ENCODE results near the gene WDR74. TPM values are rescaled to one million over a fixed set of nuclear protein-coding genes. Genes with fewer than 3 reads are reported as not detected.

WDR74 gene
- total and polyA plus RNA-seq, 9 of the 15 experiments (the other 6 are each of a cell fraction or from before 2014, with no cell fraction given), result 32.7 to 210 (median 114) TPM

DNA sequence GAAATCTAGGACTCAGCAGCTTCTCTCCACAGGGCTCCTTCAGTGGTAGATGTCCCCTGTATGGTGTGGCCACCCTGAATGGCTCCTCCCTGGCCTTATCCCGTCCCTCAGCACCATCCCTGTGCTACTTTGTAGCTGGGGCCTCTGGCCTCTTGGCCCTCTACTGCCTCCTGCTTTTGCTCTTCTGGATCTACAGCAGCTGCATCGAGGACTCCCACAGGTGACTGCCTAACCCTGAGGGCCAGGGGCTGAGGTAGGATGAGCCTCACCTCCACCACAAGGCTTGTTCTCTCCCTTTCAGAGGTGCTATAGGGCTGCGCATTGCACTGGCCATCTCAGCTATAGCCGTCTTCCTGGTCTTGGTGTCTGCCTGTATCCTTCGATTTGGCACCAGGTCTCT, 50.4 kb downstream of the WDR74 start:
- Histone ChIP-seq H4K20me1 (replicated peaks; ENCODE audit: control insufficient read depth, insufficient read depth, low read length) (no peaks in the 10 kb centered on the region), H3K36me3 (ENCODE audit: control insufficient read depth, insufficient read depth, low read length) (peaks cover 57% of the 10 kb centered on the region), H2AFZ (ENCODE audit: low read depth, low read length) (no peak overlapping the region), H3K79me2 (ENCODE audit: control insufficient read depth, insufficient read depth, low read length) (peaks cover 57% of the 10 kb centered on the region), H3K27me3 (ENCODE audit: control insufficient read depth in 2 of 2, insufficient read depth in 2 of 2, low read length in 2 of 2) (no peaks in the 10 kb centered on the region), H3K4me1 (replicated peaks in 1 of 2; ENCODE audit: control insufficient read depth in 2 of 2, insufficient read depth in 2 of 2, low read length in 2 of 2) (peaks cover 31 to 32% of the 10 kb centered on the region in 2 experiments), H3K9ac (ENCODE audit: insufficient read depth in 1 of 2, low read depth in 2 of 2, low read length in 2 of 2) (peak overlapping the region in 1 of 2 experiments; percentile 46; a peak in 3 of 4 replicates), H3K4me2 (ENCODE audit: insufficient read depth, low read length) (peak overlapping the region; percentile 92), H3K9me1 (ENCODE audit: control insufficient read depth, insufficient read depth, low read length) (no peaks in the 10 kb centered on the region), H3K9me3 (replicated peaks; ENCODE audit: control insufficient read depth, insufficient read depth, low read depth, low read length) (no peaks in the 10 kb centered on the region), H3K27ac (ENCODE audit: extremely low read depth, low read depth, low read length) (peak overlapping the region; percentile 39; the same call in 2 of the 3 replicates), H3K4me3 (0 out of 2 replicates have a peak overlapping the region, but pooled peaks have one; percentile 82)
- TF ChIP-seq HNRNPUL1 (IDR thresholded peaks at IDR 0.05; ENCODE audit: low read length), result no peak
- TF ChIP-seq, protein P1, sequence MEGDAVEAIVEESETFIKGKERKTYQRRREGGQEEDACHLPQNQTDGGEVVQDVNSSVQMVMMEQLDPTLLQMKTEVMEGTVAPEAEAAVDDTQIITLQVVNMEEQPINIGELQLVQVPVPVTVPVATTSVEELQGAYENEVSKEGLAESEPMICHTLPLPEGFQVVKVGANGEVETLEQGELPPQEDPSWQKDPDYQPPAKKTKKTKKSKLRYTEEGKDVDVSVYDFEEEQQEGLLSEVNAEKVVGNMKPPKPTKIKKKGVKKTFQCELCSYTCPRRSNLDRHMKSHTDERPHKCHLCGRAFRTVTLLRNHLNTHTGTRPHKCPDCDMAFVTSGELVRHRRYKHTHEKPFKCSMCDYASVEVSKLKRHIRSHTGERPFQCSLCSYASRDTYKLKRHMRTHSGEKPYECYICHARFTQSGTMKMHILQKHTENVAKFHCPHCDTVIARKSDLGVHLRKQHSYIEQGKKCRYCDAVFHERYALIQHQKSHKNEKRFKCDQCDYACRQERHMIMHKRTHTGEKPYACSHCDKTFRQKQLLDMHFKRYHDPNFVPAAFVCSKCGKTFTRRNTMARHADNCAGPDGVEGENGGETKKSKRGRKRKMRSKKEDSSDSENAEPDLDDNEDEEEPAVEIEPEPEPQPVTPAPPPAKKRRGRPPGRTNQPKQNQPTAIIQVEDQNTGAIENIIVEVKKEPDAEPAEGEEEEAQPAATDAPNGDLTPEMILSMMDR (IDR thresholded peaks at IDR 0.05 in 2 of 3, conservative IDR thresholded peaks at IDR 0.05 in 1 of 3; ENCODE audit: insufficient read depth in 2 of 3, low read depth in 1 of 3, low read length in 3 of 3), result peak; percentile 20 to 31 (median 25); a peak in 3 of 6 replicates
- 0 out of 2 replicates have a peak, but pooled peaks have one; percentile 17 for TF ChIP-seq POLR2A (conservative IDR thresholded peaks at IDR 0.05)
- TF ChIP-seq SMAD2 (IDR thresholded peaks at IDR 0.05; ENCODE audit: low read depth, low read length), result no peak
- TF ChIP-seq ZNF224 (CRISPR knock-in tag; IDR thresholded peaks at IDR 0.05), result no peak
- no peak for TF ChIP-seq SMARCA5 (IDR thresholded peaks at IDR 0.05)
- TF ChIP-seq, protein P2, sequence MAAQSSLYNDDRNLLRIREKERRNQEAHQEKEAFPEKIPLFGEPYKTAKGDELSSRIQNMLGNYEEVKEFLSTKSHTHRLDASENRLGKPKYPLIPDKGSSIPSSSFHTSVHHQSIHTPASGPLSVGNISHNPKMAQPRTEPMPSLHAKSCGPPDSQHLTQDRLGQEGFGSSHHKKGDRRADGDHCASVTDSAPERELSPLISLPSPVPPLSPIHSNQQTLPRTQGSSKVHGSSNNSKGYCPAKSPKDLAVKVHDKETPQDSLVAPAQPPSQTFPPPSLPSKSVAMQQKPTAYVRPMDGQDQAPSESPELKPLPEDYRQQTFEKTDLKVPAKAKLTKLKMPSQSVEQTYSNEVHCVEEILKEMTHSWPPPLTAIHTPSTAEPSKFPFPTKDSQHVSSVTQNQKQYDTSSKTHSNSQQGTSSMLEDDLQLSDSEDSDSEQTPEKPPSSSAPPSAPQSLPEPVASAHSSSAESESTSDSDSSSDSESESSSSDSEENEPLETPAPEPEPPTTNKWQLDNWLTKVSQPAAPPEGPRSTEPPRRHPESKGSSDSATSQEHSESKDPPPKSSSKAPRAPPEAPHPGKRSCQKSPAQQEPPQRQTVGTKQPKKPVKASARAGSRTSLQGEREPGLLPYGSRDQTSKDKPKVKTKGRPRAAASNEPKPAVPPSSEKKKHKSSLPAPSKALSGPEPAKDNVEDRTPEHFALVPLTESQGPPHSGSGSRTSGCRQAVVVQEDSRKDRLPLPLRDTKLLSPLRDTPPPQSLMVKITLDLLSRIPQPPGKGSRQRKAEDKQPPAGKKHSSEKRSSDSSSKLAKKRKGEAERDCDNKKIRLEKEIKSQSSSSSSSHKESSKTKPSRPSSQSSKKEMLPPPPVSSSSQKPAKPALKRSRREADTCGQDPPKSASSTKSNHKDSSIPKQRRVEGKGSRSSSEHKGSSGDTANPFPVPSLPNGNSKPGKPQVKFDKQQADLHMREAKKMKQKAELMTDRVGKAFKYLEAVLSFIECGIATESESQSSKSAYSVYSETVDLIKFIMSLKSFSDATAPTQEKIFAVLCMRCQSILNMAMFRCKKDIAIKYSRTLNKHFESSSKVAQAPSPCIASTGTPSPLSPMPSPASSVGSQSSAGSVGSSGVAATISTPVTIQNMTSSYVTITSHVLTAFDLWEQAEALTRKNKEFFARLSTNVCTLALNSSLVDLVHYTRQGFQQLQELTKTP (IDR thresholded peaks at IDR 0.05; ENCODE audit: low read depth in 1 of 2, partially characterized antibody in 2 of 2), result no peak
- no peak for TF ChIP-seq MTF1 (CRISPR knock-in tag; IDR thresholded peaks at IDR 0.05; ENCODE audit: borderline replicate concordance)
- TF ChIP-seq YBX1 (IDR thresholded peaks at IDR 0.05), result no peak
- no peak for TF ChIP-seq ZFP1 (CRISPR knock-in tag; IDR thresholded peaks at IDR 0.05)
- TF ChIP-seq L3MBTL2 (IDR thresholded peaks at IDR 0.05), result no peak
- TF ChIP-seq NCOR1 (IDR thresholded peaks at IDR 0.05), result no peak
- TF ChIP-seq, protein P3, sequence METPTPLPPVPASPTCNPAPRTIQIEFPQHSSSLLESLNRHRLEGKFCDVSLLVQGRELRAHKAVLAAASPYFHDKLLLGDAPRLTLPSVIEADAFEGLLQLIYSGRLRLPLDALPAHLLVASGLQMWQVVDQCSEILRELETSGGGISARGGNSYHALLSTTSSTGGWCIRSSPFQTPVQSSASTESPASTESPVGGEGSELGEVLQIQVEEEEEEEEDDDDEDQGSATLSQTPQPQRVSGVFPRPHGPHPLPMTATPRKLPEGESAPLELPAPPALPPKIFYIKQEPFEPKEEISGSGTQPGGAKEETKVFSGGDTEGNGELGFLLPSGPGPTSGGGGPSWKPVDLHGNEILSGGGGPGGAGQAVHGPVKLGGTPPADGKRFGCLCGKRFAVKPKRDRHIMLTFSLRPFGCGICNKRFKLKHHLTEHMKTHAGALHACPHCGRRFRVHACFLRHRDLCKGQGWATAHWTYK (CRISPR knock-in tag; IDR thresholded peaks at IDR 0.05), result no peak
- TF ChIP-seq IRF2 (CRISPR knock-in tag; IDR thresholded peaks at IDR 0.05), result no peak
- TF ChIP-seq SMAD3 (CRISPR knock-in tag; conservative IDR thresholded peaks at IDR 0.05), result no peak
- TF ChIP-seq, protein P4, sequence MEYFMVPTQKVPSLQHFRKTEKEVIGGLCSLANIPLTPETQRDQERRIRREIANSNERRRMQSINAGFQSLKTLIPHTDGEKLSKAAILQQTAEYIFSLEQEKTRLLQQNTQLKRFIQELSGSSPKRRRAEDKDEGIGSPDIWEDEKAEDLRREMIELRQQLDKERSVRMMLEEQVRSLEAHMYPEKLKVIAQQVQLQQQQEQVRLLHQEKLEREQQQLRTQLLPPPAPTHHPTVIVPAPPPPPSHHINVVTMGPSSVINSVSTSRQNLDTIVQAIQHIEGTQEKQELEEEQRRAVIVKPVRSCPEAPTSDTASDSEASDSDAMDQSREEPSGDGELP (CRISPR knock-in tag; IDR thresholded peaks at IDR 0.05; ENCODE audit: borderline replicate concordance), result 0 out of 2 replicates have a peak, but pooled peaks have one; percentile 29
- BruUV-seq (replicated peaks), result no TSS peak
- FAIRE-seq (no peak), DNase-seq (ENCODE audit: extremely low read depth in 1 of 4, low spot score in 3 of 4) (peak in 2 of 4 experiments; percentile 32 to 53), ATAC-seq (peak; percentile 1; the same call in 2 of the 3 replicates)
- 60% methylated on average over 5 of the region's 5 CpGs for WGBS (ENCODE audit: insufficient coverage, low coverage, missing lambda C conversion rate)
- ChIA-PET POLR2A (interaction anchor here (0.6 to 11.4 kb wide), 11 partner anchors 8 to 124 kb away, joined by 3 to 116 read pairs (median 5); partner anchors contain the start of genes C11orf98, CSKMT, SLC3A2 and WDR74), CTCF (ENCODE audit: low intra/inter-chr PET ratio) (interaction anchor here (0.7 to 4.5 kb wide), 2 partner anchors 67 to 73 kb away, joined by 5 to 51 read pairs; no protein-coding TSS in a partner anchor)
- in situ Hi-C loops (cut with MboI), result no loop called here
- intact Hi-C loops (cut with micrococcal nuclease), result no loop called here

Data from K562 (cell line).